HG03520 (cell line): Measurements from ENCODE around the gene GTF2F1.
"Not testable (repeated sequence)": the region's sequence is repeated elsewhere in the genome, so short reads cannot be mapped to it uniquely, and the experiment has no call there.

ENCODE experiments used
- ATAC-seq: cut with Tn5 transposase; IDR thresholded peaks from one replicate; pipeline ENCODE4 v1.9.1; 2021; ENCODE audit warnings: mild to moderate bottlenecking, moderate library complexity; ENCODE audit not compliant: unreplicated experiment

The GTF2F1 gene

GRCh38 chr19:6387372-6387771 is 5.6 kb downstream of the GTF2F1 start:
- no peak for ATAC-seq

GRCh38 chr19:6384381-6384780 is 8.6 kb downstream of the GTF2F1 start:
- ATAC-seq, result no peak

- ATAC-seq, result no peak
These were observed 9.8 kb downstream of the GTF2F1 start for GRCh38 chr19:6383188-6383587.

GRCh38 chr19:6381030-6381750 is 11.8 kb downstream of the GTF2F1 start:
- ATAC-seq, result no peak

- no peak for ATAC-seq
These were observed 13.2 kb downstream of the GTF2F1 start for GRCh38 chr19:6379744-6380143.

- no peak for ATAC-seq
These were observed 14.5 kb downstream of the GTF2F1 start for GRCh38 chr19:6378486-6378885.

GRCh38 chr19:6378041-6378440 is 14.9 kb downstream of the GTF2F1 start:
- ATAC-seq, result no peak

GRCh38 chr19:6376512-6377190 is 16.3 kb downstream of the GTF2F1 start:
- ATAC-seq, result no peak

- no peak for ATAC-seq
These were observed 17.5 kb downstream of the GTF2F1 start, which contains the start of gene PSPN for GRCh38 chr19:6375411-6376010. Gene PSPN, minus strand, starts transcription at chr19:6375933. Its CDS starts 84 bp downstream, at chr19:6375849.

- ATAC-seq, result no peak
These were observed 18.1 kb downstream of the GTF2F1 start for GRCh38 chr19:6374711-6375410.

- no peak for ATAC-seq
These were observed 18.7 kb downstream of the GTF2F1 start for GRCh38 chr19:6374161-6374709.

- no peak for ATAC-seq
These were observed 19.2 kb downstream of the GTF2F1 start for GRCh38 chr19:6373813-6374108.

GRCh38 chr19:6373096-6373812 is 19.7 kb downstream of the GTF2F1 start:
- ATAC-seq, result peak; percentile 54

- ATAC-seq, result peak; percentile 66
These were observed 20.3 kb downstream of the GTF2F1 start, which contains the start of gene ALKBH7 for GRCh38 chr19:6372594-6373095. Gene ALKBH7, plus strand, starts transcription at chr19:6372794. Its CDS starts 27 bp downstream, at chr19:6372821.

GRCh38 chr19:6364353-6364752 is 28.6 kb downstream of the GTF2F1 start:
- ATAC-seq, result no peak

GRCh38 chr19:6362351-6362801 is 30.6 kb downstream of the GTF2F1 start:
- ATAC-seq, result no peak

GRCh38 chr19:6362027-6362350 is 31.0 kb downstream of the GTF2F1 start:
- no peak for ATAC-seq

- ATAC-seq, result not testable (repeated sequence)
These were observed 32.1 kb downstream of the GTF2F1 start for GRCh38 chr19:6360857-6361216.

GRCh38 chr19:6360445-6360844 is 32.5 kb downstream of the GTF2F1 start:
- ATAC-seq, result not testable (repeated sequence)

GRCh38 chr19:6359568-6360341 is 33.2 kb downstream of the GTF2F1 start:
- ATAC-seq, result no peak
